RWPE2 (cell line): ENCODE data around the gene ARHGEF4.
A peak's percentile ranks its signal among the peaks of the same experiment; 100 is the strongest.

ENCODE experiments used
- ATAC-seq: fragments of 200-7000 bp; cut with Tn5 transposase; 3 replicates; pipeline ENCODE4 v1.9.1; 2021; ENCODE audit warnings: low read depth
- DNase-seq: peaks from one replicate; pipeline ENCODE4 v3.0.0-alpha.2; 2020; ENCODE audit warnings: low spot score
- H3K27ac ChIP-seq: fragments of 450-650 bp; 2 replicates; pipeline ENCODE4 v1.5.1; 2017; ENCODE audit warnings: mild to moderate bottlenecking; ENCODE audit not compliant: poor library complexity, severe bottlenecking
- H3K27me3 ChIP-seq: fragments of 250-450 bp; sonication (Bioruptor Pico); 2 replicates; pipeline ENCODE4 v1.5.1; 2021; ENCODE audit warnings: mild to moderate bottlenecking, moderate library complexity; ENCODE audit not compliant: insufficient read depth, poor library complexity, severe bottlenecking
- H3K36me3 ChIP-seq: fragments of 250-450 bp; sonication (Bioruptor Pico); 2 replicates; pipeline ENCODE4 v1.5.1; 2020; ENCODE audit warnings: low read depth, mild to moderate bottlenecking, moderate library complexity
- H3K4me1 ChIP-seq: fragments of 250-450 bp; sonication (Bioruptor Pico); 2 replicates; pipeline ENCODE4 v1.5.1; 2021; ENCODE audit warnings: mild to moderate bottlenecking, moderate library complexity; ENCODE audit not compliant: insufficient read depth, poor library complexity, severe bottlenecking
- H3K4me3 ChIP-seq: fragments of 250-450 bp; sonication (Bioruptor Pico); 2 replicates; pipeline ENCODE4 v1.5.1; 2021; ENCODE audit warnings: mild to moderate bottlenecking, moderate library complexity; ENCODE audit not compliant: severe bottlenecking
- H3K9me3 ChIP-seq: fragments of 250-450 bp; sonication (Bioruptor Pico); 2 replicates; pipeline ENCODE4 v1.5.1; 2021; ENCODE audit warnings: mild to moderate bottlenecking, moderate library complexity; ENCODE audit not compliant: severe bottlenecking
- CTCF ChIP-seq: fragments of 450-650 bp; IDR thresholded peaks from one replicate; pipeline ENCODE4 v1.5.1; 2017; ENCODE audit warnings: mild to moderate bottlenecking, moderate library complexity; ENCODE audit not compliant: poor library complexity, severe bottlenecking

The ARHGEF4 gene

GRCh38 chr2:130827502-130828251 lies 9.0 kb upstream of the ARHGEF4 start:
- DNase-seq, result peak; percentile 61
- H3K27me3 ChIP-seq, result no peaks in the 10 kb centered on the region
- peaks cover 51% of the 10 kb centered on the region for H3K4me1 ChIP-seq
- no peak overlapping the region for H3K4me3 ChIP-seq
- no peak for TF ChIP-seq CTCF
- peak overlapping the region; percentile 78 for H3K27ac ChIP-seq
- ATAC-seq, result peak; percentile 60
- no peaks in the 10 kb centered on the region for H3K9me3 ChIP-seq
- H3K36me3 ChIP-seq, result no peaks in the 10 kb centered on the region

- peak overlapping the region; percentile 78 for H3K27ac ChIP-seq
- no peaks in the 10 kb centered on the region for H3K9me3 ChIP-seq
- ATAC-seq (no peak; the same call in 2 of the 3 replicates), DNase-seq (peak; percentile 53)
- no peak for TF ChIP-seq CTCF
- no peaks in the 10 kb centered on the region for H3K27me3 ChIP-seq
- no peak overlapping the region for H3K4me3 ChIP-seq
- peaks cover 51% of the 10 kb centered on the region for H3K4me1 ChIP-seq
- no peaks in the 10 kb centered on the region for H3K36me3 ChIP-seq
Measured at GRCh38 chr2:130828461-130828860, 8.3 kb upstream of the ARHGEF4 start.

- DNase-seq (peak; percentile 97), ATAC-seq (peak; percentile 87)
- H3K27ac ChIP-seq, result peak overlapping the region; percentile 78
- H3K4me3 ChIP-seq, result no peak overlapping the region
- no peaks in the 10 kb centered on the region for H3K27me3 ChIP-seq
- H3K9me3 ChIP-seq, result no peaks in the 10 kb centered on the region
- H3K36me3 ChIP-seq, result no peaks in the 10 kb centered on the region
- TF ChIP-seq CTCF, result no peak
- H3K4me1 ChIP-seq, result peaks cover 46% of the 10 kb centered on the region
Measured at GRCh38 chr2:130829015-130829414, 7.7 kb upstream of the ARHGEF4 start.

GRCh38 chr2:130830538-130830937 lies 6.2 kb upstream of the ARHGEF4 start:
- no peak for DNase-seq
- H3K27ac ChIP-seq, result peak overlapping the region; percentile 78
- no peaks in the 10 kb centered on the region for H3K27me3 ChIP-seq
- H3K9me3 ChIP-seq, result no peaks in the 10 kb centered on the region
- no peaks in the 10 kb centered on the region for H3K36me3 ChIP-seq
- H3K4me3 ChIP-seq, result no peak overlapping the region
- no peak for ATAC-seq
- H3K4me1 ChIP-seq, result peaks cover 35% of the 10 kb centered on the region
- no peak for TF ChIP-seq CTCF

GRCh38 chr2:130831356-130831755 lies 5.4 kb upstream of the ARHGEF4 start:
- peaks cover 34% of the 10 kb centered on the region for H3K4me1 ChIP-seq
- no peaks in the 10 kb centered on the region for H3K9me3 ChIP-seq
- H3K4me3 ChIP-seq, result no peak overlapping the region
- DNase-seq, result no peak
- H3K27ac ChIP-seq, result no peak overlapping the region
- no peaks in the 10 kb centered on the region for H3K27me3 ChIP-seq
- no peaks in the 10 kb centered on the region for H3K36me3 ChIP-seq
- TF ChIP-seq CTCF, result no peak
- no peak for ATAC-seq
